Stomach (tissue), 4 donors: ENCODE measurements around the gene ZNF222.

ENCODE experiments used
- EP300 ChIP-seq: sonication (generic); formaldehyde crosslinking; IDR thresholded peaks from one replicate; pipeline ENCODE4 v1.6.1; 2017; ENCODE audit warnings: antibody characterized with exemption
- POLR2AphosphoS5 ChIP-seq, 3 donors: sonication (generic); formaldehyde crosslinking; IDR thresholded peaks; one replicate each; pipeline ENCODE4 v1.6.1; 2016; ENCODE audit warnings: antibody characterized with exemption in 3 of 3
- TF ChIP-seq, protein P1 (sequence below), 7 experiments: fragments of 450-650 bp in 4 of 7; fragments of 200-600 bp in 3 of 7; sonication (generic) in 3 of 7; IDR thresholded peaks; one replicate each; pipeline ENCODE4 v1.5.1; 2016 to 2019; ENCODE audit warnings: antibody characterized with exemption in 7 of 7, control low read depth in 2 of 7, mild to moderate bottlenecking in 1 of 7

DNA sequence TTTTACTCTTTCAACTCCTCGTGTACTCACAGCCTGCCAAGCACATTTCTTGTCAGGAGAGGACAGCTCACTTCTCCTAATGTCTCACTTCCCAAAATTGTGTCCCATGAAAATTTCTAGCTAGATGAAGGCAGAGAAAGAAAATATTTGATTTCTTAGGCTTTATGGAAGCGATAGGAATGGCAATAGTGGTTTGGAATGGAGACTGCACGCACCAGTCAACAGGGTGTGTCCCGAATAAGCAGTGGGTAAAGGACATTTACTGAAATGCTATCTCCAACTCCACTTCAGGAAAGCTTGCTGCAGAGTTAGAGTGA is 321 bp upstream of the ZNF222 start:
- TF ChIP-seq, protein P1, sequence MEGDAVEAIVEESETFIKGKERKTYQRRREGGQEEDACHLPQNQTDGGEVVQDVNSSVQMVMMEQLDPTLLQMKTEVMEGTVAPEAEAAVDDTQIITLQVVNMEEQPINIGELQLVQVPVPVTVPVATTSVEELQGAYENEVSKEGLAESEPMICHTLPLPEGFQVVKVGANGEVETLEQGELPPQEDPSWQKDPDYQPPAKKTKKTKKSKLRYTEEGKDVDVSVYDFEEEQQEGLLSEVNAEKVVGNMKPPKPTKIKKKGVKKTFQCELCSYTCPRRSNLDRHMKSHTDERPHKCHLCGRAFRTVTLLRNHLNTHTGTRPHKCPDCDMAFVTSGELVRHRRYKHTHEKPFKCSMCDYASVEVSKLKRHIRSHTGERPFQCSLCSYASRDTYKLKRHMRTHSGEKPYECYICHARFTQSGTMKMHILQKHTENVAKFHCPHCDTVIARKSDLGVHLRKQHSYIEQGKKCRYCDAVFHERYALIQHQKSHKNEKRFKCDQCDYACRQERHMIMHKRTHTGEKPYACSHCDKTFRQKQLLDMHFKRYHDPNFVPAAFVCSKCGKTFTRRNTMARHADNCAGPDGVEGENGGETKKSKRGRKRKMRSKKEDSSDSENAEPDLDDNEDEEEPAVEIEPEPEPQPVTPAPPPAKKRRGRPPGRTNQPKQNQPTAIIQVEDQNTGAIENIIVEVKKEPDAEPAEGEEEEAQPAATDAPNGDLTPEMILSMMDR (IDR thresholded peaks at IDR 0.05), result no peak
- TF ChIP-seq POLR2AphosphoS5 (IDR thresholded peaks at IDR 0.05) (no peak), EP300 (no peak)
